Endodermal cell (in vitro differentiated cells): ENCODE data around the gene PKP3. TPM values are rescaled to one million over a fixed set of nuclear protein-coding genes. Genes with fewer than 3 reads are reported as not detected.
"Not testable (repeated sequence)": the region's sequence is repeated elsewhere in the genome, so short reads cannot be mapped to it uniquely, and the experiment has no call there.

Experiments
- DNase-seq: peaks from one replicate; pipeline ENCODE4 v3.0.0-alpha.2; 2017
- H3K27ac ChIP-seq: 2 replicates; pipeline ENCODE4 v1.5.1; 2013; ENCODE audit warnings: mild to moderate bottlenecking, low read depth, low read length, moderate library complexity
- H3K27me3 ChIP-seq: 2 replicates; pipeline ENCODE4 v1.6.1; 2013; ENCODE audit warnings: mild to moderate bottlenecking, low read length, moderate library complexity; ENCODE audit not compliant: insufficient read depth, control insufficient read depth, poor library complexity, severe bottlenecking
- H3K36me3 ChIP-seq: 2 replicates; pipeline ENCODE4 v1.7.0; 2013; ENCODE audit warnings: mild to moderate bottlenecking, low read length, moderate library complexity; ENCODE audit not compliant: control insufficient read depth, insufficient read depth
- H3K4me1 ChIP-seq: one replicate; pipeline ENCODE4 v1.7.0; 2013; ENCODE audit warnings: low read length; ENCODE audit not compliant: control insufficient read depth, insufficient read depth
- H3K4me3 ChIP-seq: 2 replicates; pipeline ENCODE4 v1.5.1; 2013; ENCODE audit warnings: mild to moderate bottlenecking, low read length, moderate library complexity
- H3K9ac ChIP-seq: 2 replicates; pipeline ENCODE4 v1.6.1; 2013; ENCODE audit warnings: mild to moderate bottlenecking, low read length, moderate library complexity; ENCODE audit not compliant: poor library complexity, severe bottlenecking; ENCODE audit errors: extremely low read depth
- H3K9me3 ChIP-seq: 2 replicates; pipeline ENCODE4 v1.6.1; 2013; ENCODE audit warnings: mild to moderate bottlenecking, low read length, moderate library complexity; ENCODE audit not compliant: control insufficient read depth
- H3K27ac Mint-ChIP-seq: 2 replicates; pipeline ENCODE4 v1.8.0; 2020; ENCODE audit warnings: mixed read lengths
- H3K27me3 Mint-ChIP-seq: 2 replicates; pipeline ENCODE4 v1.8.0; 2021; ENCODE audit warnings: mild to moderate bottlenecking, mixed read lengths; ENCODE audit not compliant: insufficient read depth
- H3K36me3 Mint-ChIP-seq: 2 replicates; pipeline ENCODE4 v1.8.0; 2020; ENCODE audit warnings: low read depth, mixed read lengths
- H3K4me1 Mint-ChIP-seq: 2 replicates; pipeline ENCODE4 v1.8.0; 2020; ENCODE audit warnings: mixed read lengths
- H3K4me3 Mint-ChIP-seq: 2 replicates; pipeline ENCODE4 v1.8.0; 2020; ENCODE audit warnings: mild to moderate bottlenecking, moderate library complexity, mixed read lengths
- H3K9me3 Mint-ChIP-seq: 2 replicates; pipeline ENCODE4 v1.8.0; 2020; ENCODE audit warnings: mild to moderate bottlenecking, mixed read lengths
- WGBS, 2 experiments: methylation state at CpG; one replicate each; pipeline versions ENCODE4 v1.1.5 to v1.1.7; 2013; ENCODE audit warnings: missing lambda C conversion rate in 2 of 2, mixed read lengths in 1 of 2; ENCODE audit not compliant: insufficient coverage in 1 of 2, insufficient read length in 1 of 2; 5-methylcytosine and 5-hydroxymethylcytosine counted together
- total RNA-seq, 2 donors: library from RNA; stranded (reverse); fragmentation: NEBNext Ultra II Directional in 1 of 2; extraction: Animal tissue kit (Norgen Biotek cat#: 25700) in 1 of 2; gene quantifications; 2 replicates in 1 of 2; 3 replicates in 1 of 2; pipeline ENCODE4 v1.2.1, GENCODE V29; 2021
- TF ChIP-seq, protein P1 (sequence below): fragments of 200-600 bp; sonication (generic); conservative IDR thresholded peaks from 2 replicates; pipeline ENCODE4 v1.5.0; 2021; ENCODE audit warnings: antibody characterized with exemption, mild to moderate bottlenecking

Gene PKP3
- total RNA-seq, 2 donors from 2014 or later: 35.4 to 44.8 TPM

DNA sequence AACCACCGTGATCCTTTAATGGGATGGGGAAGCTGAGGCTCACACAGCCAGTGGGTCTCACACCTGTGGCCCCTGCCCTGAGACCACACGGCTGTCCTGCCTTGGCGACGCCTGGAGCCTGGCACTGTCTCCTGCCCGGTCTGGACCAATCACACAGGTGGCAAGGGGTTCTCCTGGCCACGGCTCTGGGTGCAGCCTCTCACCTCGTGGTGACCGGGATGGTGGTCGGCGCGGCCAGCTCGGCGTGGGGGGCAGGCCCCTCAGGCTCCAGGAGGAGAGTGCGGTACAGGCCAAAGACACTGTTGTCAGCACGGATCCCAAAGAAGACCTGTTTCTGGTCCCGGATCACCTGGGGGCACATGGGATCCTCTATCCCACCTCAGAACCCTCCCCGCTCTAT is 39.1 kb downstream of the PKP3 start:
- 89 to 93% methylated on average over 14 to 17 of the region's 17 CpGs for WGBS, 2 experiments
- TF ChIP-seq, protein P1, sequence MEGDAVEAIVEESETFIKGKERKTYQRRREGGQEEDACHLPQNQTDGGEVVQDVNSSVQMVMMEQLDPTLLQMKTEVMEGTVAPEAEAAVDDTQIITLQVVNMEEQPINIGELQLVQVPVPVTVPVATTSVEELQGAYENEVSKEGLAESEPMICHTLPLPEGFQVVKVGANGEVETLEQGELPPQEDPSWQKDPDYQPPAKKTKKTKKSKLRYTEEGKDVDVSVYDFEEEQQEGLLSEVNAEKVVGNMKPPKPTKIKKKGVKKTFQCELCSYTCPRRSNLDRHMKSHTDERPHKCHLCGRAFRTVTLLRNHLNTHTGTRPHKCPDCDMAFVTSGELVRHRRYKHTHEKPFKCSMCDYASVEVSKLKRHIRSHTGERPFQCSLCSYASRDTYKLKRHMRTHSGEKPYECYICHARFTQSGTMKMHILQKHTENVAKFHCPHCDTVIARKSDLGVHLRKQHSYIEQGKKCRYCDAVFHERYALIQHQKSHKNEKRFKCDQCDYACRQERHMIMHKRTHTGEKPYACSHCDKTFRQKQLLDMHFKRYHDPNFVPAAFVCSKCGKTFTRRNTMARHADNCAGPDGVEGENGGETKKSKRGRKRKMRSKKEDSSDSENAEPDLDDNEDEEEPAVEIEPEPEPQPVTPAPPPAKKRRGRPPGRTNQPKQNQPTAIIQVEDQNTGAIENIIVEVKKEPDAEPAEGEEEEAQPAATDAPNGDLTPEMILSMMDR: no peak
- Histone ChIP-seq H3K27ac (no peak overlapping the region), H3K4me1 (no peaks in the 10 kb centered on the region), H3K27me3 (no peaks in the 10 kb centered on the region), H3K4me3 (no peak overlapping the region), H3K9ac (no peak overlapping the region), H3K36me3 (no peaks in the 10 kb centered on the region), H3K9me3 (no peaks in the 10 kb centered on the region)
- no peak for DNase-seq
- H3K27ac Mint-ChIP-seq: no peak overlapping the region
- peaks cover 9% of the 10 kb centered on the region for H3K9me3 Mint-ChIP-seq
- peaks cover 3% of the 10 kb centered on the region for H3K36me3 Mint-ChIP-seq
- H3K27me3 Mint-ChIP-seq: no peaks in the 10 kb centered on the region
- H3K4me1 Mint-ChIP-seq: no peaks in the 10 kb centered on the region
- no peak overlapping the region for H3K4me3 Mint-ChIP-seq

DNA sequence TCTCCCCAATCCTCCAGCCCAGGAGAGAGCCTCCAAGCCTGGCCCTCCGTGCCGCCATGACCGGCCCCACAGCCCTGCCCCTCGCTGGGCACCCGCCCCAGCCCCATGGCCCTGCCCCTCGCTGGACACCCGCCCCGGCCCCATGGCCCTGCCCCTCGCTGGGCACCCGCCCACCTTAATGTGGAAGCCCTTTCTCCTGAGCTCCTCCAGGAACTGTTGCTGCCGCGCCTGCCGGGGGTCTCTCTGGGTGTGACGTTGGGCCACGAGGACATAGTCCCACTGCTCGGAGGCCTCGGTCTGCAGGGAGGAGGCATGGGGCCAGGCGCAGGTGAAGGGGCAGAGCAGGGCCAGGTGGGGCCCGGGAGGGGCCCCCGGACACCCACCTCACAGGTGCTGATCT is 39.6 kb downstream of the PKP3 start:
- Mint-ChIP-seq H3K4me1 (no peaks in the 10 kb centered on the region), H3K9me3 (peaks cover 9% of the 10 kb centered on the region), H3K4me3 (no peak overlapping the region), H3K27me3 (no peaks in the 10 kb centered on the region), H3K27ac (no peak overlapping the region), H3K36me3 (peaks cover 3% of the 10 kb centered on the region)
- 86 to 92% methylated on average over 5 to 20 of the region's 20 CpGs for WGBS, 2 experiments
- TF ChIP-seq, protein P1: no peak
- Histone ChIP-seq H3K9me3 (no peaks in the 10 kb centered on the region), H3K27ac (no peak overlapping the region), H3K27me3 (no peaks in the 10 kb centered on the region), H3K9ac (no peak overlapping the region), H3K4me1 (no peaks in the 10 kb centered on the region), H3K36me3 (no peaks in the 10 kb centered on the region), H3K4me3 (no peak overlapping the region)
- DNase-seq: no peak

DNA sequence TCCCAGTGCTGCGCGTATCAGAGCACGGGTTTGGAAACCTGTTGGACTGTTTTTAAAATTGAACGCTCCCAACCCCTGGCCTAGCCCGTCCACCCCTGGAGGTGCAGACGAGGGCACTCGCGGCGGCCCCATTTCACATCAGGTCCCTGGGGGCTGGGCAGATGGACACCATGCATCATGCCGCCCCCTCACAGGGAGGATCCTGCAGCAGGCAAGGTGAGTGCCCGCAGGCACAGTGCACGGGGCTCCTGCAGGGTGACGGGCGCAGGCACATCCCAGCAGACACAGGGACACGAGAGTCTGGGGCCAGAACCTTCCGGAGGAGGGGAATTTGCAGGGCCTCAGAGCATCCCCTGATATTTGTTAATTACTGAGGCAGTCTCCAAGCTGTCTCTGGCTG is 40.5 kb downstream of the PKP3 start:
- no peak overlapping the region for H3K4me3 Mint-ChIP-seq
- H3K27me3 Mint-ChIP-seq: no peaks in the 10 kb centered on the region
- Histone ChIP-seq H3K36me3 (no peaks in the 10 kb centered on the region), H3K4me3 (no peak overlapping the region), H3K9me3 (no peaks in the 10 kb centered on the region), H3K27me3 (no peaks in the 10 kb centered on the region), H3K4me1 (no peaks in the 10 kb centered on the region), H3K9ac (no peak overlapping the region), H3K27ac (no peak overlapping the region)
- H3K36me3 Mint-ChIP-seq: peaks cover 3% of the 10 kb centered on the region
- no peak overlapping the region for H3K27ac Mint-ChIP-seq
- no peaks in the 10 kb centered on the region for H3K4me1 Mint-ChIP-seq
- TF ChIP-seq, protein P1: no peak
- DNase-seq: no peak
- 91% methylated on average over 10 to 16 of the region's 16 CpGs for WGBS, 2 experiments
- peaks cover 9% of the 10 kb centered on the region for H3K9me3 Mint-ChIP-seq

DNA sequence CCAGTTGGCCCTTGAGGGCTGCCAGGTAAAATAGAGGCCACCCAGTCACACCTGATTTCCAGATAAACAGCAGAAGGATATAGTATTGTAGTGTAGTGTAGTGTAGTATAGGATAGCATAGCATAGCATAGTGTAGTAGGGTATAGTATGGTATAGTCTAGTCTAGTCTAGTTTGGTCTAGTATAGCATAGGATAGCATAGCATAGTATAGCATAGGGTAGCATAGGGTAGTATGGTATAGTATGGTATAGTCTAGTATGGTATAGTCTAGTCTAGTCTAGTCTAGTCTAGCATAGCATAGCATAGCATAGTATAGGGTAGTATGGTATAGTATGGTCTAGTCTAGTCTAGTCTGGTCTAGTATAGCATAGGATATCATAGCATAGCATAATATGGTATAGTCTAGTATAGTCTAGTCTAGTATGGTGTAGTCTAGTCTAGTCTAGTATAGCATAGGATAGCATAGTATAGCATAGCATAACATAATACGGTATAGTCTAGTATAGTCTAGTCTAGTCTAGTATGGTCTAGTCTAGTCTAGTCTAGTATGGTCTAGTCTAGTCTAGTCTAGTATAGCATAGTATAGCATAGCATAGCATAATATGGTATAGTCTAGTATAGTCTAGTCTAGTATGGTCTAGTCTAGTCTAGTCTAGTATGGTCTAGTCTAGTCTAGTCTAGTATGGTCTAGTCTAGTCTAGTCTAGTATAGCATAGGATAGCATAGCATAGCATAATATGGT is 41.2 kb downstream of the PKP3 start:
- not testable (repeated sequence) for H3K27ac ChIP-seq, H3K4me1 Mint-ChIP-seq, H3K9me3 ChIP-seq, H3K4me3 ChIP-seq, DNase-seq, H3K36me3 ChIP-seq, H3K27ac Mint-ChIP-seq, H3K27me3 ChIP-seq, H3K9ac ChIP-seq, H3K9me3 Mint-ChIP-seq, H3K4me3 Mint-ChIP-seq, H3K4me1 ChIP-seq, H3K27me3 Mint-ChIP-seq, H3K36me3 Mint-ChIP-seq
- 100% methylated on average over 1 of the region's 1 CpG; no CpG with 5 or more reads in 1 of the 2 experiments for WGBS, 2 experiments
